ENCODE data around the gene RBX1.
"Not testable (repeated sequence)": the region's sequence is repeated elsewhere in the genome, so short reads cannot be mapped to it uniquely, and the experiment has no call there.

The RBX1 gene

GRCh38 chr22:40972587-40972986, 21.4 kb downstream of the RBX1 start:
- DNase-seq (ENCODE audit: low read depth) = no peak

GRCh38 chr22:40973144-40973543, 22.0 kb downstream of the RBX1 start:
- DNase-seq (ENCODE audit: low read depth) = no peak

GRCh38 chr22:40975366-40975765, 24.2 kb downstream of the RBX1 start:
- no peak for DNase-seq (ENCODE audit: low read depth)

- DNase-seq (ENCODE audit: low read depth) = no peak
These were observed 25.9 kb downstream of the RBX1 start for GRCh38 chr22:40976866-40977700.

GRCh38 chr22:40979198-40979597, 28.0 kb downstream of the RBX1 start:
- no peak for DNase-seq (ENCODE audit: low read depth)

- no peak for DNase-seq (ENCODE audit: low read depth)
These were observed 28.7 kb downstream of the RBX1 start for GRCh38 chr22:40979871-40980270.

- no peak for DNase-seq (ENCODE audit: low read depth)
These were observed 31.6 kb downstream of the RBX1 start for GRCh38 chr22:40982482-40983385.

GRCh38 chr22:40991298-40991697, 40.1 kb downstream of the RBX1 start:
- DNase-seq (ENCODE audit: low read depth) = no peak

GRCh38 chr22:40995821-40996220, 44.6 kb downstream of the RBX1 start:
- DNase-seq (ENCODE audit: low read depth) = no peak

- DNase-seq (ENCODE audit: low read depth) = no peak
These were observed 46.3 kb downstream of the RBX1 start for GRCh38 chr22:40997520-40997919.

- DNase-seq (ENCODE audit: low read depth) = no peak
These were observed 48.9 kb downstream of the RBX1 start for GRCh38 chr22:41000040-41000565.

- DNase-seq (ENCODE audit: low read depth) = no peak
These were observed 50.0 kb downstream of the RBX1 start for GRCh38 chr22:41000941-41001721.

- no peak for DNase-seq (ENCODE audit: low read depth)
These were observed 50.5 kb downstream of the RBX1 start for GRCh38 chr22:41001722-41002122.

GRCh38 chr22:41002386-41002785, 51.2 kb downstream of the RBX1 start:
- not testable (repeated sequence) for DNase-seq (ENCODE audit: low read depth)

GRCh38 chr22:41003066-41003465, 51.9 kb downstream of the RBX1 start:
- no peak for DNase-seq (ENCODE audit: low read depth)

- DNase-seq (ENCODE audit: low read depth) = no peak
These were observed 52.8 kb downstream of the RBX1 start for GRCh38 chr22:41003976-41004375.

GRCh38 chr22:41009222-41009948, 58.2 kb downstream of the RBX1 start:
- DNase-seq (ENCODE audit: low read depth) = no peak

- no peak for DNase-seq (ENCODE audit: low read depth)
These were observed 63.8 kb downstream of the RBX1 start for GRCh38 chr22:41015003-41015402.

- DNase-seq (ENCODE audit: low read depth) = no peak
These were observed 70.0 kb downstream of the RBX1 start for GRCh38 chr22:41021061-41021612.

- peak; percentile 30 for DNase-seq (ENCODE audit: low read depth)
These were observed 70.7 kb downstream of the RBX1 start for GRCh38 chr22:41021613-41022454.
